ENCODE data around the gene OR5AC2.

Gene OR5AC2

GRCh38 chr3:98114264-98114663, 27.3 kb downstream of the OR5AC2 start:
- no peak for TF ChIP-seq SIN3A (IDR thresholded peaks at IDR 0.05; ENCODE audit: borderline replicate concordance, insufficient read depth, low read length)

DNA sequence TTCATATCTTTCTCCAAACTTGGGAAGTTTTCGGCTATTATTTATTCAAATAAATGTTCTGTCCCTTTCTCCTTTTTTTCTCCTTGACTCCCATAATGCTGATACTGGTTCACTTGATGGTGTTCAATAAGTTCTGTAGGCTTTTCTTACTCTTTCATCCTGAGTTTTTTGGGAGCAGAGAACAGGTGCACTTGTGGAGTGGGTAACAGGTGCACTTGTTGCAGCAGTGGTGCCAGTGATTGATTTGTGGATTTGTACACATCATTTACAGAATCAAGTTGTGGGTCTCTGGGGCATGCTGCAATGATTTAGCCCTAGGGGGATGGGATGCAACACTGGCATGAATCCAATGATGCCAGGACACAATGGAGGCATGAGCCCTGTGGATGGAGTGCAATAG, 28.7 kb downstream of the OR5AC2 start:
- no peak for TF ChIP-seq SIN3A (IDR thresholded peaks at IDR 0.05; ENCODE audit: borderline replicate concordance, insufficient read depth, low read length)
- no peak for TF ChIP-seq FOXP2 (optimal IDR thresholded peaks at IDR 0.05; ENCODE audit: borderline replicate concordance, extremely low read depth, extremely low read length, insufficient read depth)
- TF ChIP-seq POLR2AphosphoS5 (IDR thresholded peaks at IDR 0.05; ENCODE audit: low read depth, low read length), result no peak
- TF ChIP-seq TAF1 (IDR thresholded peaks at IDR 0.05; ENCODE audit: borderline replicate concordance, insufficient read depth, low read length), result no peak
- TF ChIP-seq, protein P1, sequence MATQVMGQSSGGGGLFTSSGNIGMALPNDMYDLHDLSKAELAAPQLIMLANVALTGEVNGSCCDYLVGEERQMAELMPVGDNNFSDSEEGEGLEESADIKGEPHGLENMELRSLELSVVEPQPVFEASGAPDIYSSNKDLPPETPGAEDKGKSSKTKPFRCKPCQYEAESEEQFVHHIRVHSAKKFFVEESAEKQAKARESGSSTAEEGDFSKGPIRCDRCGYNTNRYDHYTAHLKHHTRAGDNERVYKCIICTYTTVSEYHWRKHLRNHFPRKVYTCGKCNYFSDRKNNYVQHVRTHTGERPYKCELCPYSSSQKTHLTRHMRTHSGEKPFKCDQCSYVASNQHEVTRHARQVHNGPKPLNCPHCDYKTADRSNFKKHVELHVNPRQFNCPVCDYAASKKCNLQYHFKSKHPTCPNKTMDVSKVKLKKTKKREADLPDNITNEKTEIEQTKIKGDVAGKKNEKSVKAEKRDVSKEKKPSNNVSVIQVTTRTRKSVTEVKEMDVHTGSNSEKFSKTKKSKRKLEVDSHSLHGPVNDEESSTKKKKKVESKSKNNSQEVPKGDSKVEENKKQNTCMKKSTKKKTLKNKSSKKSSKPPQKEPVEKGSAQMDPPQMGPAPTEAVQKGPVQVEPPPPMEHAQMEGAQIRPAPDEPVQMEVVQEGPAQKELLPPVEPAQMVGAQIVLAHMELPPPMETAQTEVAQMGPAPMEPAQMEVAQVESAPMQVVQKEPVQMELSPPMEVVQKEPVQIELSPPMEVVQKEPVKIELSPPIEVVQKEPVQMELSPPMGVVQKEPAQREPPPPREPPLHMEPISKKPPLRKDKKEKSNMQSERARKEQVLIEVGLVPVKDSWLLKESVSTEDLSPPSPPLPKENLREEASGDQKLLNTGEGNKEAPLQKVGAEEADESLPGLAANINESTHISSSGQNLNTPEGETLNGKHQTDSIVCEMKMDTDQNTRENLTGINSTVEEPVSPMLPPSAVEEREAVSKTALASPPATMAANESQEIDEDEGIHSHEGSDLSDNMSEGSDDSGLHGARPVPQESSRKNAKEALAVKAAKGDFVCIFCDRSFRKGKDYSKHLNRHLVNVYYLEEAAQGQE (IDR thresholded peaks at IDR 0.05; ENCODE audit: insufficient read depth in 1 of 2, low read depth in 2 of 2, low read length in 2 of 2), result no peak

- no peak for TF ChIP-seq TAF1 (IDR thresholded peaks at IDR 0.05; ENCODE audit: borderline replicate concordance, insufficient read depth, low read length)
Measured at GRCh38 chr3:98130421-98130820, 43.4 kb downstream of the OR5AC2 start, which contains the start of gene OR5H1. Gene OR5H1 (plus strand): TSS chr3:98130721. CDS start chr3:98132698, 1,977 bp downstream.

DNA sequence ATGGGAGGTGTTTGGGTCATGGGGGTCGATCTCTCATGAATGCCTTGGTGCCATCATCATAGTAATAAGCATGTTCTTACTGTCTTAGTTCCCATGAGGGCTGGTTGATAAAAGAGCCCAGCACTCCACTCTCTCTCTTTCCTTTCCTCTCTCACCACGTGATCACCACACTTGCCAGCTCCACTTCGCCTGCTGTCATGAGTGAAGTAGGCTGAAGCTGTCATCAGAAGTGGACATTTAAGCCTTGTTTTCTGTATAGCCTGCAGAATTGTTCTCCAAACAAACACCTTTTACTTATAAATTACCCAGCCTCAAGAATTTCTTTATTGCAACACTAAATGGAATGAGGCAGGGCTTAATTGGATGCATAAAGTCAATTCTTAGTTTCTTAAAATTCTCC, 49.7 kb downstream of the OR5AC2 start:
- TF ChIP-seq TAF1 (IDR thresholded peaks at IDR 0.05; ENCODE audit: borderline replicate concordance, insufficient read depth, low read length) (no peak), SIN3A (IDR thresholded peaks at IDR 0.05; ENCODE audit: borderline replicate concordance, insufficient read depth, low read length) (no peak), FOXP2 (optimal IDR thresholded peaks at IDR 0.05; ENCODE audit: borderline replicate concordance, extremely low read depth, extremely low read length, insufficient read depth) (no peak), POLR2AphosphoS5 (IDR thresholded peaks at IDR 0.05; ENCODE audit: low read depth, low read length) (no peak)
- TF ChIP-seq, protein P1 (IDR thresholded peaks at IDR 0.05; ENCODE audit: insufficient read depth in 1 of 2, low read depth in 2 of 2, low read length in 2 of 2), result no peak

Measured in PFSK-1 (cell line).